ENCODE data around the gene MBOAT1. TPM values are rescaled to one million over a fixed set of nuclear protein-coding genes. Genes with fewer than 3 reads are reported as not detected.

Gene MBOAT1
- total RNA-seq, 1 experiment from 2014 or later: 9.9 TPM

DNA sequence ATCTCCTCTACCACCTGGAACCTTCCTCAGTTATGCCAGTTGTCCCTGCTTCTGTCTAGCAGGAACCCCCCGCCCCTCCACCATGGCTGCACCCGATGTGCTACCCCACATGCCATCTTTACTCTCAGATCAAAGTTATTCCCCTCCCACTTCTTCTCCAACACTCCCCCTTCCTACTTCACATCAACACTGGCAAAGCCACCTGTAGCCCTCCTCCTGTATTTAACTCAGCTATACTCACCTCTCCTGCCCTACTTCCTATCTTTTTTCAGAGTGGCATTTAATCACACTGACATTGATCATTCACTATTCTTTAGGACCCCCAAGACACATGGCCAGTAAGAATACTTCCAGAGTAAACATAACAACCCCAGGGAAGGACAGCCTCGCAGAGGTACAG is 84.3 kb downstream of the MBOAT1 start:
- Histone ChIP-seq H2BK12ac (ENCODE audit: insufficient read length, low read depth, low read length) (no peak overlapping the region), H3K4ac (ENCODE audit: low read depth, low read length) (no peak overlapping the region), H3K27ac (ENCODE audit: insufficient read length, low read depth, low read length) (no peak overlapping the region), H3K23ac (ENCODE audit: insufficient read length, low read depth, low read length) (no peak overlapping the region), H3T11ph (ENCODE audit: low read length) (no peak overlapping the region), H3K4me1 (ENCODE audit: insufficient read depth, low read length) (no peaks in the 10 kb centered on the region), H3K14ac (ENCODE audit: insufficient read depth, low read length) (no peak overlapping the region), H3K4me2 (ENCODE audit: insufficient read depth, insufficient read length, low read length) (no peak overlapping the region), H4K91ac (ENCODE audit: insufficient read length, low read depth, low read length) (no peak overlapping the region), H3K27me3 (ENCODE audit: insufficient read depth, low read length) (no peaks in the 10 kb centered on the region), H2BK5ac (ENCODE audit: insufficient read length, low read length) (no peak overlapping the region), H2BK20ac (ENCODE audit: low read depth, low read length, poor library complexity, severe bottlenecking) (no peak overlapping the region), H3K9ac (ENCODE audit: extremely low read depth, insufficient read length, low read length) (no peak overlapping the region), H2AK5ac (ENCODE audit: insufficient read length, low read length) (no peak overlapping the region), H3K56ac (ENCODE audit: insufficient read length, low read depth, low read length) (no peak overlapping the region), H3K18ac (ENCODE audit: insufficient read length, low read depth, low read length) (no peak overlapping the region), H4K20me1 (ENCODE audit: control insufficient read depth, insufficient read depth, insufficient read length) (no peaks in the 10 kb centered on the region), H3K79me1 (ENCODE audit: insufficient read depth, low read depth, low read length, poor library complexity, severe bottlenecking) (no peaks in the 10 kb centered on the region), H3K9me3 (ENCODE audit: control insufficient read depth, low read depth, low read length) (no peaks in the 10 kb centered on the region), H3K23me2 (ENCODE audit: insufficient read length, low read depth, low read length, poor library complexity, severe bottlenecking) (no peaks in the 10 kb centered on the region), H2BK120ac (ENCODE audit: low read depth, low read length, poor library complexity, severe bottlenecking) (no peak overlapping the region), H2AFZ (ENCODE audit: low read length) (no peak overlapping the region), H4K8ac (replicated peaks; ENCODE audit: insufficient read length, low read depth, low read length) (no peak overlapping the region), H2BK15ac (ENCODE audit: low read depth, low read length) (no peak overlapping the region), H4K5ac (ENCODE audit: insufficient read length, low read depth, low read length) (no peak overlapping the region), H3K79me2 (ENCODE audit: insufficient read depth, low read length) (no peaks in the 10 kb centered on the region)
- WGBS (ENCODE audit: extremely low coverage, insufficient read length, low lambda C conversion rate): no CpG with 5 or more reads among the region's 3 CpGs
- no peaks in the 10 kb centered on the region for H3K27me3 Mint-ChIP-seq (ENCODE audit: low read depth)
- no peak overlapping the region for H3K27ac Mint-ChIP-seq
- no peak overlapping the region for H3K4me3 Mint-ChIP-seq
- H3K36me3 Mint-ChIP-seq (ENCODE audit: insufficient read depth in 1 of 3, low read depth in 3 of 3): peaks cover 1 to 6% (median 6%) of the 10 kb centered on the region in 3 experiments; a peak in 4 of 7 replicates
- H3K4me1 Mint-ChIP-seq: peaks cover 8 to 11% of the 10 kb centered on the region in 2 experiments
- TF ChIP-seq, protein P1, sequence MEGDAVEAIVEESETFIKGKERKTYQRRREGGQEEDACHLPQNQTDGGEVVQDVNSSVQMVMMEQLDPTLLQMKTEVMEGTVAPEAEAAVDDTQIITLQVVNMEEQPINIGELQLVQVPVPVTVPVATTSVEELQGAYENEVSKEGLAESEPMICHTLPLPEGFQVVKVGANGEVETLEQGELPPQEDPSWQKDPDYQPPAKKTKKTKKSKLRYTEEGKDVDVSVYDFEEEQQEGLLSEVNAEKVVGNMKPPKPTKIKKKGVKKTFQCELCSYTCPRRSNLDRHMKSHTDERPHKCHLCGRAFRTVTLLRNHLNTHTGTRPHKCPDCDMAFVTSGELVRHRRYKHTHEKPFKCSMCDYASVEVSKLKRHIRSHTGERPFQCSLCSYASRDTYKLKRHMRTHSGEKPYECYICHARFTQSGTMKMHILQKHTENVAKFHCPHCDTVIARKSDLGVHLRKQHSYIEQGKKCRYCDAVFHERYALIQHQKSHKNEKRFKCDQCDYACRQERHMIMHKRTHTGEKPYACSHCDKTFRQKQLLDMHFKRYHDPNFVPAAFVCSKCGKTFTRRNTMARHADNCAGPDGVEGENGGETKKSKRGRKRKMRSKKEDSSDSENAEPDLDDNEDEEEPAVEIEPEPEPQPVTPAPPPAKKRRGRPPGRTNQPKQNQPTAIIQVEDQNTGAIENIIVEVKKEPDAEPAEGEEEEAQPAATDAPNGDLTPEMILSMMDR (conservative IDR thresholded peaks at IDR 0.05): no peak
- DNase-seq: no peak
- no peaks in the 10 kb centered on the region for H3K9me3 Mint-ChIP-seq
